Esophagus squamous epithelium (tissue), 5 donors: ENCODE measurements around the gene KLHL11. TPM values are rescaled to one million over a fixed set of nuclear protein-coding genes. Genes with fewer than 3 reads are reported as not detected.
A peak's percentile ranks its signal among the peaks of the same experiment; 100 is the strongest.
"Not testable (repeated sequence)": the region's sequence is repeated elsewhere in the genome, so short reads cannot be mapped to it uniquely, and the experiment has no call there.

ENCODE experiments used
- DNase-seq: peaks from one replicate; lab custom pipeline; 2025; lab: John Stamatoyannopoulos, UW
- H3K27ac ChIP-seq, 4 donors: fragments of 200-600 bp; sonication (generic); one replicate each; pipeline ENCODE4 v1.5.1; 2016 to 2019; ENCODE audit warnings: mild to moderate bottlenecking in 1 of 4
- H3K27me3 ChIP-seq, 4 donors: fragments of 200-600 bp; sonication (generic); 1 replicate in 3 of 4; 2 replicates in 1 of 4; pipeline versions ENCODE4 v1.5.1 to v1.6.0; 2017 to 2021; ENCODE audit warnings: antibody characterized with exemption in 1 of 4
- H3K36me3 ChIP-seq, 3 donors: fragments of 200-600 bp; sonication (generic); one replicate each; pipeline ENCODE4 v1.5.1; 2016 to 2019
- H3K4me1 ChIP-seq, 3 donors: fragments of 200-600 bp; sonication (generic); one replicate each; pipeline ENCODE4 v1.5.1; 2017 to 2019
- H3K4me3 ChIP-seq, 4 donors: fragments of 200-600 bp; sonication (generic); 1 replicate in 3 of 4; 2 replicates in 1 of 4; pipeline ENCODE4 v1.5.1; 2016 to 2019; ENCODE audit warnings: mild to moderate bottlenecking in 2 of 4, moderate library complexity in 1 of 4
- H3K9me3 ChIP-seq, 3 donors: fragments of 200-600 bp; sonication (generic); one replicate each; pipeline ENCODE4 v1.5.1; 2016 to 2019
- POLR2A ChIP-seq, 4 donors: fragments of 450-650 bp; IDR thresholded peaks; one replicate each; pipeline ENCODE4 v1.6.1; 2017; ENCODE audit warnings: antibody characterized with exemption in 4 of 4, mild to moderate bottlenecking in 4 of 4, moderate library complexity in 3 of 4
- WGBS, 2 donors: methylation state at CpG; one replicate each; pipeline ENCODE4 v1.1.5; 2018; 5-methylcytosine and 5-hydroxymethylcytosine counted together
- intact Hi-C: fragments of 100-400 bp; cut with DNase I; formaldehyde crosslinking; loops from one replicate; pipeline ENCODE4 v1.15.0; 2022
- total RNA-seq, 4 donors: library from RNA; depleted of rRNA; stranded (reverse); fragments of >200 nt; gene quantifications; one replicate each; pipeline ENCODE4 v1.1.0, GENCODE V29; 2016
- TF ChIP-seq, protein P1 (sequence below), 6 experiments: fragments of 450-650 bp in 4 of 6; fragments of 200-600 bp in 2 of 6; sonication (generic) in 2 of 6; IDR thresholded peaks; one replicate each; pipeline ENCODE4 v1.5.1; 2016 to 2019; ENCODE audit warnings: antibody characterized with exemption in 6 of 6, mild to moderate bottlenecking in 4 of 6, moderate library complexity in 4 of 6
- donor health status: DM: yes; HTN: yes; CAD: no.

The KLHL11 gene
- total RNA-seq, 4 donors from 2014 or later: 11.8 to 20.4 (median 13.1) TPM

DNA sequence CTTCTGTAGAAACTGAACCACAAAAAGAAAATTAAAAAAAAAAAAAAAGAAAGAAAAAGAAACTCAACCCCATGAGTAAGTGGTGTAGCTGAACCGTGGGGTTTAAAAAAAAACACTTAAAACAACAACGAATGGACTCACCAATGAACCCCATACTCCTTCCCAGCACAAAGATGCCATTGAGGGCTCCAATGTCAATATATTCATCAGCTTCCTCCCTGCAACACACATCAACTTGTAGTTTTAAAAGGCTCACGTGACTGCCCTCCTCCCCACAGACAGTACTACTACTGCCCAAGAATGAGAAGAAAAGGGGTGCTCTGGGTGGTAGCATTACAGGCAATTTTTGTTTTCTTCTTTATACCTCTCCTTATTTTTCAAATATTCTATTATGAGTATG, 3.3 kb upstream of the KLHL11 start:
- peaks cover 9 to 27% (median 11%) of the 10 kb centered on the region in 3 donors for H3K4me1 ChIP-seq
- TF ChIP-seq POLR2A (IDR thresholded peaks at IDR 0.05): no peak
- TF ChIP-seq, protein P1, sequence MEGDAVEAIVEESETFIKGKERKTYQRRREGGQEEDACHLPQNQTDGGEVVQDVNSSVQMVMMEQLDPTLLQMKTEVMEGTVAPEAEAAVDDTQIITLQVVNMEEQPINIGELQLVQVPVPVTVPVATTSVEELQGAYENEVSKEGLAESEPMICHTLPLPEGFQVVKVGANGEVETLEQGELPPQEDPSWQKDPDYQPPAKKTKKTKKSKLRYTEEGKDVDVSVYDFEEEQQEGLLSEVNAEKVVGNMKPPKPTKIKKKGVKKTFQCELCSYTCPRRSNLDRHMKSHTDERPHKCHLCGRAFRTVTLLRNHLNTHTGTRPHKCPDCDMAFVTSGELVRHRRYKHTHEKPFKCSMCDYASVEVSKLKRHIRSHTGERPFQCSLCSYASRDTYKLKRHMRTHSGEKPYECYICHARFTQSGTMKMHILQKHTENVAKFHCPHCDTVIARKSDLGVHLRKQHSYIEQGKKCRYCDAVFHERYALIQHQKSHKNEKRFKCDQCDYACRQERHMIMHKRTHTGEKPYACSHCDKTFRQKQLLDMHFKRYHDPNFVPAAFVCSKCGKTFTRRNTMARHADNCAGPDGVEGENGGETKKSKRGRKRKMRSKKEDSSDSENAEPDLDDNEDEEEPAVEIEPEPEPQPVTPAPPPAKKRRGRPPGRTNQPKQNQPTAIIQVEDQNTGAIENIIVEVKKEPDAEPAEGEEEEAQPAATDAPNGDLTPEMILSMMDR (IDR thresholded peaks at IDR 0.05): no peak
- H3K9me3 ChIP-seq: no peaks in the 10 kb centered on the region
- no peak overlapping the region for H3K4me3 ChIP-seq
- DNase-seq: no peak
- intact Hi-C loops: no loop called here
- peak overlapping the region in 2 of 4 donors; percentile 7 to 43 for H3K27ac ChIP-seq
- H3K36me3 ChIP-seq: peaks cover 20 to 71% (median 27%) of the 10 kb centered on the region in 3 donors
- no peaks in the 10 kb centered on the region for H3K27me3 ChIP-seq
- 69 to 72% methylated on average over 3 of the region's 3 CpGs for WGBS, 2 donors

DNA sequence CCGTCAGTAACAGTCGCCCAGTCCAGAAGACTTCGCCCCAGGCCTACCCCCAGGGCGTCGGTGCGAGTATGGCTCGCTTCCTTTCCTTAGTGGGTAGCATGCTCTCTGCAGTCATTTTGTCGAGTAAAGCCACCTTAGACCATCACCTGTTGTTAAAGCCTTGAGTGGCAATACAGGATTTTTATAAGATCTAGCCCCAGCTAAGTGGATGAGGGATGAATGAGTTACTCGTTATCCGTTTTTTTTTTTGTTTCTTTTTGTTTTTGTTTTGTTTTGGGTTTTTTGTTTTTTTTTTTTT, 322 bp upstream of the KLHL11 start:
- peak overlapping the region; percentile 70 to 100 (median 94) for H3K4me3 ChIP-seq

DNA sequence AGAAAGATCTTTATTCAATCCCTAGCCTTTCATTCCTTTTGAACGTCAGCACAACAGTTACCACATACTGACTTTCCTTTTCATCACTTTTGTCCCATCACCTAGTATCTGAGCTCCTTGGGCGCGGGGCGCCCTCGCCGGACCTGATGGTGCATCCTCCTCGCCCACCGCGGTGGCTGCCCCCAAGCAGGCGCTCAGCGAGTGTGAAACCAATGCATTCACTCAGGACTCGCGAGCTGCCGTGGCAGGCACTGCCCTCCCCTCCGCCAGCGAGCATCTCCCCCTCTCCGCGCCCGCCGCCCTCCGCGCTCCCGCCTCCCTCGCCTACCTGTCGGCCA, 756 bp downstream of the KLHL11 start:
- Histone ChIP-seq H3K36me3 (peaks cover 7 to 30% (median 7%) of the 10 kb centered on the region in 3 donors), H3K27ac (peak overlapping the region; percentile 92 to 97 (median 95)), H3K9me3 (no peaks in the 10 kb centered on the region), H3K27me3 (no peaks in the 10 kb centered on the region), H3K4me1 (peaks cover 18 to 57% (median 24%) of the 10 kb centered on the region in 3 donors), H3K4me3 (peak overlapping the region; percentile 70 to 100 (median 94))
- TF ChIP-seq POLR2A (IDR thresholded peaks at IDR 0.05): no peak
- TF ChIP-seq, protein P1 (IDR thresholded peaks at IDR 0.05): no peak
- intact Hi-C loops: no loop called here
- 0% methylated on average over 11 to 12 of the region's 25 CpGs for WGBS, 2 donors
- DNase-seq: no peak

More for the DNA sequence above, 322 bp upstream of the KLHL11 start:
- 0% methylated on average over 2 to 10 of the region's 10 CpGs for WGBS, 2 donors
- TF ChIP-seq, protein P1 (IDR thresholded peaks at IDR 0.05): peak in 1 of 6 experiments; percentile 2
- TF ChIP-seq POLR2A (IDR thresholded peaks at IDR 0.05): no peak
- H3K36me3 ChIP-seq: peaks cover 7 to 41% (median 7%) of the 10 kb centered on the region in 3 donors
- no peaks in the 10 kb centered on the region for H3K9me3 ChIP-seq
- no peaks in the 10 kb centered on the region for H3K27me3 ChIP-seq
- peaks cover 18 to 58% (median 24%) of the 10 kb centered on the region in 3 donors for H3K4me1 ChIP-seq
- H3K27ac ChIP-seq: peak overlapping the region; percentile 92 to 97 (median 95)
- intact Hi-C loops: no loop called here
- DNase-seq: no peak

DNA sequence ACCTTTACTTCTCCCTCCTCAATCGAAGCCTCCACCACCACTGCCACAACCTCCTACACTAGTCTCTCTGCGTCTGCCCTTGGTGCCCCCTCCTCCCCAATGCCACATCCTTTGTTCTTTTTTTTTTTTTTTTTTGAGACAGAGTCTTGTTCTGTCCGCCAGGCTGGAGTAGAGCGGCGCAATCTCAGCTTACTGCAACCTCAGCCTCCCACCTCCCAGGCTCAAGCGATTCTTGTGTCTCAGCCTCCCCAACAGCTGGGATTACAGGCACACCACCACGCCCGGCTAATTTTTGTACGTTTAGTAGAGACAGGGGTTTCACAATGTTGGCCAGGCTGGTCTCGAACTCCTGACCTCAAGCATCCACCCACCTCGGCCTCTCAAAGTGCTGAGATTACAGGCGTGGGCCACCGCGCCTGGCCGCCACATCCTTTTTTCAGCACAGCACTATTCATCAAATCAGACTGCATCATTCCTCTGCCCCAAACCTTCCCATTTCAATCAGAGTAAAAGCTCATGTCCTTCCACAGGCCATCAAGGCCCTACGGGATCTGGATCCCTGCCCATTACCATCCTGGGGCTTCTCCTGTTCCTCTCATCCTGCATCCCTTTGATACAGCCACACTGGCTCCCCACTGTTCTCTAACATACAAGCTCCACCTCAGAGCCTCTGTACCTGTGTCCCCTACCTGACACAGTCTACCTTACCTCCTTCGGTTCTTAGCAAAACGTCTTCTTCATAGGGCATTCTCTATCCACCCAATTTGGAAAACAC, 2.0 kb downstream of the KLHL11 start:
- TF ChIP-seq POLR2A (IDR thresholded peaks at IDR 0.05): no peak
- TF ChIP-seq, protein P1 (IDR thresholded peaks at IDR 0.05): no peak
- Histone ChIP-seq H3K4me3 (peak overlapping the region in 2 of 4 donors; percentile 93 to 100), H3K4me1 (peaks cover 18 to 50% (median 24%) of the 10 kb centered on the region in 3 donors), H3K27ac (no peak overlapping the region), H3K27me3 (no peaks in the 10 kb centered on the region), H3K36me3 (peaks cover 4 to 20% (median 7%) of the 10 kb centered on the region in 3 donors), H3K9me3 (no peaks in the 10 kb centered on the region)
- WGBS, 2 donors: 62% methylated on average over 14 to 17 of the region's 18 CpGs
- intact Hi-C loops: no loop called here
- DNase-seq: no peak

DNA sequence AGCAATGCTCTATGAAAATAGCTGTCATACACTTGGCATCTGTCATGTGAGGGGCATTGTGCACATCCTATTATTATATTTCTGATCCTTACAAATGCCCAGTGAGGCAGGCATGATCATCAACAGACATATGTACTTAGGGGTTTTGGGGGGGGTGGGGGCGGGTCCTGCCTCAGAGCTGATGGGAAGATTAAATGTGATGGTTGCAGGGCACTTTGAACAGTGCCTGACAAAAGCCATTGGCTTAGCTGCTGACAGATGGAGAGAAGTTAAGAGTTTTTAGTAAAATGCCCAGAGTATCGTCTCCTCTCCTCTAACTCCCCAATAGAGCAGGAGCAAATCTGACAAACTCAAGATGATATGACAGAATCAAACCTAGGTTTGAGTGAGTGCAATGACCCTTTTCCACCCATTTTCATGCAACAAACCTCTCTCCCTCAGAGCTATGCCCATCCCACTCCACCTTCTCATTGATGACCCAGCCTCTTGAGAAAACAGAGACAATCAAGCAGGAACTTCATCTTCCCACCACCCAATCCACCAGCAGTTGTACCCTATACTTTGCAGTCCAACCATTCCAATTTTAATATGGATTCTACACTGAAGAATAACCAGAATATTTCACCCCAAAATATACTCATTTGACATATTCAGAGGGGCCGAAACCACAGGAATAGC, 4.8 kb downstream of the KLHL11 start:
- H3K27ac ChIP-seq: no peak overlapping the region
- intact Hi-C loops: no loop called here
- H3K27me3 ChIP-seq: no peaks in the 10 kb centered on the region
- H3K36me3 ChIP-seq: no peaks in the 10 kb centered on the region
- no peak overlapping the region for H3K4me3 ChIP-seq
- DNase-seq: no peak
- H3K4me1 ChIP-seq: peaks cover 18 to 48% (median 21%) of the 10 kb centered on the region in 3 donors
- TF ChIP-seq, protein P1 (IDR thresholded peaks at IDR 0.05): no peak
- no peak for TF ChIP-seq POLR2A (IDR thresholded peaks at IDR 0.05)
- WGBS, 2 donors: 81 to 95% methylated on average over 2 of the region's 3 CpGs
- H3K9me3 ChIP-seq: no peaks in the 10 kb centered on the region

DNA sequence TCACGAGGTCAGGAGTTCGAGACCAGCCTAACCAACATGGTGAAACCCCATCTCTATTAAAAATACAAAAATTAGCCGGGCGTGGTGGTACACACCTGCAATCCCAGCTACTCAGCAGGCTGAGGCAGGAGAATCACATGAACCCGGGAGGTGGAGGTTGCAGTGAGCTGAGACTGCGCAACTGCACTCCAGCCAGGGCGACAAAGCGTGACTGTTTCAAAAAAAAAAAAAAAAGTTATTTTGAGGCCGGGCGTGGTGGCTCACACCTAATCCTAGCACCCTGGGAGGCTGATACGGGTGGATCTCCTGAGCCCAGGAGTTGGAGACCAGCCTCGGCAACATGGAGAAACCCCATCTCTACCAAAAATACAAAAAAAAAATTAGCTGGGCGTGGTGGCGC, 13.8 kb downstream of the KLHL11 start:
- H3K27ac ChIP-seq, H3K9me3 ChIP-seq, intact Hi-C loops, H3K4me3 ChIP-seq, H3K27me3 ChIP-seq, DNase-seq: not testable (repeated sequence)
- H3K36me3 ChIP-seq: peaks cover 0 to 27% (median 0%) of the 10 kb centered on the region in 3 donors
- H3K4me1 ChIP-seq: peaks cover 0 to 36% (median 0%) of the 10 kb centered on the region in 3 donors
- 81% methylated on average over 14 of the region's 14 CpGs for WGBS, 2 donors
